AG04450 (cell line): ENCODE results near the gene EPS15. TPM values are rescaled to one million over a fixed set of nuclear protein-coding genes. Genes with fewer than 3 reads are reported as not detected.

Experiments
- CTCF ChIA-PET: fragments of 300-600, 350-600 bp; formaldehyde crosslinking; extraction: SDS; loops from one replicate; lab custom pipeline; 2022; ENCODE audit warnings: antibody characterized with exemption, inconsistent platforms; lab: Charles Lee
- POLR2A ChIA-PET: fragments of 350-600 bp; formaldehyde crosslinking; extraction: SDS; loops from one replicate; lab custom pipeline; 2021; ENCODE audit warnings: antibody characterized with exemption, inconsistent platforms; lab: Yijun Ruan, JAX
- DNase-seq: peaks from one replicate; pipeline ENCODE4 v3.0.0-alpha.2; 2011; ENCODE audit warnings: low read depth, low spot score
- H3K27ac ChIP-seq: one replicate; pipeline ENCODE4 v1.5.1; 2012; ENCODE audit warnings: low read depth, low read length, control low read depth
- H3K27me3 ChIP-seq: one replicate; pipeline ENCODE4 v1.6.0; 2012; ENCODE audit warnings: low read length; ENCODE audit not compliant: control insufficient read depth, insufficient read depth
- H3K4me3 ChIP-seq: 2 replicates; pipeline ENCODE4 v1.5.1; 2011; ENCODE audit warnings: mild to moderate bottlenecking, low read depth, low read length, control low read depth
- H3K9me3 ChIP-seq: 2 replicates; pipeline ENCODE4 v1.5.1; 2012; ENCODE audit warnings: low read length; ENCODE audit not compliant: control insufficient read depth, insufficient read depth
- CTCF ChIP-seq: IDR thresholded peaks from 2 replicates; pipeline ENCODE4 v1.5.1; 2011; ENCODE audit warnings: low read depth, low read length, control low read depth, inconsistent platforms
- polyA plus RNA-seq: library from polyadenylated mRNA; depleted of rRNA; stranded (reverse); fragments of >200 nt; gene quantifications from 2 replicates; pipeline ENCODE4 v1.2.3, GENCODE V29; 2011; rRNA removed
- small RNA-seq: library from RNA; depleted of rRNA; stranded (forward); fragments of <200 nt; gene quantifications from one replicate; pipeline ENCODE3, GENCODE V24; 2012; ENCODE audit warnings: low read depth; ENCODE audit not compliant: insufficient read length

EPS15 gene
- polyA plus RNA-seq, 1 experiment: 55.4 TPM

DNA sequence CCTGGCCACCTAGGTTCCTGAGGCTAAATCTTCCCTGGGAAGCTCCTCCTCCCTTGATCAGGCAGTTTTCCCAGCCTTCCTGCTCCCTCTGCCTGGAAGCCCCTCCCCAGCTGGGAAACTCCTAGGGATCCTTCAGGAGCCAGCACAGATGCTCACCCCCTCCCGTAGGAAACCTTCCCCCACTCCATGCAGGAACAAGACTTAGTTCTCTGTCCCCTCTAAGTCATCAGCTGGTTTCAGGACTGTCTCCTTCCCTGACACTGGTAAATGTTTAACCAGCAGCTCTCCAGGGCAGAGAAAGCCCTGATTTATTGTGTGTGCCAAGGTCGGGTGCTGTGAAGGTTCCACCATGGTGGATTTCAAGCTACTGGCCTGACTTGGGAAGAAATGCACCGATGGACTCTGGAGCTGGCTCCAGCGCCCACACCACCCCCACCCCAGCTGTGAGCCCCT lies 213.7 kb downstream of the EPS15 start:
- no peak overlapping the region for H3K27ac ChIP-seq
- no peak for TF ChIP-seq CTCF
- ChIA-PET CTCF (interaction anchor here (0.6 to 5.4 kb wide), 3 partner anchors 9 to 29 kb away, joined by 5 to 33 read pairs (median 6); no protein-coding TSS in a partner anchor), POLR2A (no interaction called here)
- no peaks in the 10 kb centered on the region for H3K9me3 ChIP-seq
- no peak for DNase-seq
- no peak overlapping the region for H3K4me3 ChIP-seq
- H3K27me3 ChIP-seq: no peaks in the 10 kb centered on the region

DNA sequence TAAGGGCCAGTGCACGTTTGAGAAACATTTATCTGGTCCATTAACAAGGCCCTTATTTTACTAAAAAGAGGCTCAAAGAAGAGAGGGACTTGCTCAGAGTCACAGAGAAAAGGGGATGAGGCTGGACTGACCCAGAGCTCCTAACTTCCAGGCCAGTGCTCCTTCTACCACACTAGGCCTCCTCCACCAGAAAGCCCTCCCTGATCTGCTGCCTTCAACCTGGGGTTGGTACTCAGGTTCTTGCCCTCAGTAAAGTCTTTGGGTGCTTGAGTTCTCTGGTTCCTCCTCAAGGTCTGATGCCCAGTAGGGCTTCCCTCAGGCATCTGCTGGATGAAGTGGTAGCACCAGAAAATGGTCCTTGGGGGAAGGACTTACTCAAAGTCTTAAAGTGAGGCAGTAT lies 214.7 kb downstream of the EPS15 start:
- ChIA-PET CTCF (interaction anchor here (5.4 kb wide), 1 partner anchor 8 kb away, joined by 33 read pairs; no protein-coding TSS in a partner anchor), POLR2A (no interaction called here)
- no peak overlapping the region for H3K27ac ChIP-seq
- H3K4me3 ChIP-seq: no peak overlapping the region
- no peak for DNase-seq
- no peaks in the 10 kb centered on the region for H3K27me3 ChIP-seq
- no peak for TF ChIP-seq CTCF
- peaks cover under 1% of the 10 kb centered on the region; the same call in 1 of the 2 replicates for H3K9me3 ChIP-seq

Small RNAs within 50 kb of the gene (small RNA-seq; reads per million reads assigned to genes)
- gene RNU6-1281P (not detected), gene RNU6-877P (not detected)

Other genes with a start within 250 kb of the EPS15 start
- gene TTC39A, start 188.7 kb downstream of the EPS15 start, polyA plus RNA-seq: 0.21 and 0.46 TPM in 2 replicates
- 66.5 and 69.6 TPM in 2 replicates for gene OSBPL9, start 97.8 kb upstream of the EPS15 start, polyA plus RNA-seq